A673 (cell line): Measurements from ENCODE around the gene SCARB2.

Experiments
- CTCF ChIP-seq: fragments of 300-800, 200-600 bp; sonication (generic); conservative IDR thresholded peaks from 2 replicates; pipeline ENCODE4 v1.5.1; 2017; ENCODE audit warnings: low read depth, mild to moderate bottlenecking, antibody characterized with exemption, low read length, moderate library complexity, mixed read lengths
- EZH2 ChIP-seq: fragments of 200-600 bp; sonication (generic); IDR thresholded peaks from 2 replicates; pipeline ENCODE4 v1.6.1; 2017; ENCODE audit warnings: borderline replicate concordance, low read depth, mild to moderate bottlenecking, mixed read lengths, antibody characterized with exemption, low read length; ENCODE audit not compliant: poor library complexity, severe bottlenecking

- TF ChIP-seq CTCF = no peak
- no peak for TF ChIP-seq EZH2
Measured at GRCh38 chr4:76238701-76239100, 25.1 kb upstream of the SCARB2 start.
